ENCODE data around the gene DOCK11. TPM values are rescaled to one million over a fixed set of nuclear protein-coding genes. Genes with fewer than 3 reads are reported as not detected.

Gene DOCK11
- total and polyA plus RNA-seq, 2 of the 4 experiments (the other 2 are of a cell fraction), result 3.9 to 13.1 TPM

DNA sequence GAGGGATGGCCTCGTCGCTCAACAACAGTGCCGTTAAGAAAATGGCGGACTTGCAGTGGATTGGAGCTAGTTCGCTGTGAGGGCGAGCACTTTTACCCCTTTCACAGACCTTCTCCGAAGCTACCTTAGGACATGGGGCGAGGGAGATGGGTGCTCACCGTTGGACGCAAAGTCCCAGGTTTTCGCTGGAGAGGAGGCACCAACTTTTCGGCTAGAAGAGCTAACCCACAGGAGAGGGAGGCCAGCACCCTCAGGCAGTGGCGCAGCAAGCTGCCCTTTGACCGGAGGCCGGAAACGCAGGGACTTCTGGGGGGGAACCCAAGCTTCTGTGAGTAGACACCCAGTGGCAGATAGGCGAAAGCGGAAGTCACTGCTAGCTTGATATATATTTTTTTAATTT, 138.7 kb downstream of the DOCK11 start:
- Histone ChIP-seq H2BK15ac (ENCODE audit: low read depth, low read length) (no peak overlapping the region), H3K36me3 (ENCODE audit: control insufficient read depth, insufficient read depth, low read length) (peaks cover 4% of the 10 kb centered on the region; the same call in 1 of the 2 replicates), H4K91ac (ENCODE audit: insufficient read depth, low read depth, low read length) (no peak overlapping the region), H3K23ac (ENCODE audit: low read depth, low read length) (no peak overlapping the region), H4K8ac (ENCODE audit: low read depth in 2 of 2, low read length in 2 of 2) (no peak overlapping the region), H3K4me2 (ENCODE audit: low read depth, low read length) (no peak overlapping the region), H4K5ac (ENCODE audit: low read depth, low read length) (no peak overlapping the region), H3K27me3 (ENCODE audit: control insufficient read depth, insufficient read depth, low read length) (no peaks in the 10 kb centered on the region; the same call in 1 of the 2 replicates), H3K9ac (ENCODE audit: low read depth, low read length) (no peak overlapping the region), H2BK5ac (ENCODE audit: low read depth, low read length, poor library complexity, severe bottlenecking) (no peak overlapping the region), H3K9me1 (ENCODE audit: insufficient read depth, low read length) (no peaks in the 10 kb centered on the region), H3K18ac (ENCODE audit: low read depth, low read length) (no peak overlapping the region), H4K20me1 (ENCODE audit: insufficient read depth, low read length) (no peaks in the 10 kb centered on the region; the same call in 1 of the 2 replicates), H3K79me1 (ENCODE audit: low read depth in 1 of 2, low read length in 2 of 2) (no peaks in the 10 kb centered on the region), H3K4me1 (ENCODE audit: control insufficient read depth, insufficient read depth, low read length) (no peaks in the 10 kb centered on the region), H3K4ac (ENCODE audit: low read depth, low read length) (no peak overlapping the region), H2AK9ac (replicated peaks; ENCODE audit: low read depth, low read length, poor library complexity) (no peak overlapping the region), H2AK5ac (ENCODE audit: low read depth, low read length) (no peak overlapping the region), H2BK20ac (ENCODE audit: low read depth, low read length) (no peak overlapping the region), H3K56ac (ENCODE audit: extremely low read depth, insufficient read depth, low read length) (no peak overlapping the region), H3K14ac (replicated peaks; ENCODE audit: low read depth, low read length) (no peak overlapping the region), H2BK120ac (ENCODE audit: low read depth, low read length) (no peak overlapping the region), H3K9me3 (ENCODE audit: control insufficient read depth, insufficient read depth, low read length) (no peaks in the 10 kb centered on the region), H3K4me3 (ENCODE audit: insufficient read depth, low read depth, low read length) (no peak overlapping the region), H3K27ac (ENCODE audit: insufficient read depth, low read length) (no peak overlapping the region), H2AFZ (replicated peaks; ENCODE audit: low read length, poor library complexity) (no peak overlapping the region)
- BruUV-seq (replicated peaks), result no TSS peak
- dilution Hi-C loops (cut with HindIII; ENCODE audit: low sequenced_read_pairs, unreplicated experiment), result no loop called here
- TF ChIP-seq MXI1 (IDR thresholded peaks at IDR 0.05; ENCODE audit: borderline replicate concordance, low read depth, low read length) (no peak), MAFK (IDR thresholded peaks at IDR 0.05; ENCODE audit: low read depth, low read length) (no peak), FOS (IDR thresholded peaks at IDR 0.05; ENCODE audit: low read depth, low read length) (no peak), CEBPB (IDR thresholded peaks at IDR 0.05; ENCODE audit: low read depth, low read length) (no peak), BHLHE40 (IDR thresholded peaks at IDR 0.05; ENCODE audit: low read depth, low read length) (no peak), NFE2L2 (IDR thresholded peaks at IDR 0.05; ENCODE audit: low read depth, low read length) (no peak), CTCF (conservative IDR thresholded peaks at IDR 0.05; ENCODE audit: low read depth, low read length) (no peak), CHD1 (IDR thresholded peaks at IDR 0.05; ENCODE audit: low read depth, low read length) (no peak), POLR2A (IDR thresholded peaks at IDR 0.05; ENCODE audit: low read depth, low read length) (no peak), MAZ (IDR thresholded peaks at IDR 0.05; ENCODE audit: borderline replicate concordance, low read depth, low read length) (no peak), RCOR1 (IDR thresholded peaks at IDR 0.05; ENCODE audit: insufficient replicate concordance, low read length) (no peak), RAD21 (IDR thresholded peaks at IDR 0.05; ENCODE audit: low read length) (no peak), RFX5 (IDR thresholded peaks at IDR 0.05; ENCODE audit: low read depth, low read length) (no peak), SMC3 (IDR thresholded peaks at IDR 0.05; ENCODE audit: low read depth, low read length) (no peak)
- TF ChIP-seq, protein P1, sequence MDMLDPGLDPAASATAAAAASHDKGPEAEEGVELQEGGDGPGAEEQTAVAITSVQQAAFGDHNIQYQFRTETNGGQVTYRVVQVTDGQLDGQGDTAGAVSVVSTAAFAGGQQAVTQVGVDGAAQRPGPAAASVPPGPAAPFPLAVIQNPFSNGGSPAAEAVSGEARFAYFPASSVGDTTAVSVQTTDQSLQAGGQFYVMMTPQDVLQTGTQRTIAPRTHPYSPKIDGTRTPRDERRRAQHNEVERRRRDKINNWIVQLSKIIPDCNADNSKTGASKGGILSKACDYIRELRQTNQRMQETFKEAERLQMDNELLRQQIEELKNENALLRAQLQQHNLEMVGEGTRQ (IDR thresholded peaks at IDR 0.05; ENCODE audit: low read depth, low read length), result no peak
- TF ChIP-seq, protein P2, sequence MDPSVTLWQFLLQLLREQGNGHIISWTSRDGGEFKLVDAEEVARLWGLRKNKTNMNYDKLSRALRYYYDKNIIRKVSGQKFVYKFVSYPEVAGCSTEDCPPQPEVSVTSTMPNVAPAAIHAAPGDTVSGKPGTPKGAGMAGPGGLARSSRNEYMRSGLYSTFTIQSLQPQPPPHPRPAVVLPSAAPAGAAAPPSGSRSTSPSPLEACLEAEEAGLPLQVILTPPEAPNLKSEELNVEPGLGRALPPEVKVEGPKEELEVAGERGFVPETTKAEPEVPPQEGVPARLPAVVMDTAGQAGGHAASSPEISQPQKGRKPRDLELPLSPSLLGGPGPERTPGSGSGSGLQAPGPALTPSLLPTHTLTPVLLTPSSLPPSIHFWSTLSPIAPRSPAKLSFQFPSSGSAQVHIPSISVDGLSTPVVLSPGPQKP (IDR thresholded peaks at IDR 0.05; ENCODE audit: borderline replicate concordance, low read depth, low read length), result no peak
- in situ Hi-C loops (cut with MboI; ENCODE audit: low sequenced_read_pairs), result no loop called here
- intact Hi-C loops (cut with micrococcal nuclease), result no loop called here
- ATAC-seq (ENCODE audit: low read depth), result no peak
- ChIA-PET CTCF (interaction anchor here (1.7 kb wide), 1 partner anchor 9 kb away, joined by 4 read pairs; no protein-coding TSS in a partner anchor), POLR2A (ENCODE audit: unreplicated experiment) (no interaction called here)
- no peak for DNase-seq
- no CpG with 5 or more reads among the region's 18 CpGs for WGBS, 2 experiments (ENCODE audit: extremely low coverage in 2 of 2, insufficient read length in 1 of 2)
